ENCODE results near the gene UBE2L5. TPM values are rescaled to one million over a fixed set of nuclear protein-coding genes. Genes with fewer than 3 reads are reported as not detected.

The UBE2L5 gene
- not detected in 2 replicates for total RNA-seq (2014; rRNA removed)
- 0.84 TPM for polyA plus RNA-seq (2012)

DNA sequence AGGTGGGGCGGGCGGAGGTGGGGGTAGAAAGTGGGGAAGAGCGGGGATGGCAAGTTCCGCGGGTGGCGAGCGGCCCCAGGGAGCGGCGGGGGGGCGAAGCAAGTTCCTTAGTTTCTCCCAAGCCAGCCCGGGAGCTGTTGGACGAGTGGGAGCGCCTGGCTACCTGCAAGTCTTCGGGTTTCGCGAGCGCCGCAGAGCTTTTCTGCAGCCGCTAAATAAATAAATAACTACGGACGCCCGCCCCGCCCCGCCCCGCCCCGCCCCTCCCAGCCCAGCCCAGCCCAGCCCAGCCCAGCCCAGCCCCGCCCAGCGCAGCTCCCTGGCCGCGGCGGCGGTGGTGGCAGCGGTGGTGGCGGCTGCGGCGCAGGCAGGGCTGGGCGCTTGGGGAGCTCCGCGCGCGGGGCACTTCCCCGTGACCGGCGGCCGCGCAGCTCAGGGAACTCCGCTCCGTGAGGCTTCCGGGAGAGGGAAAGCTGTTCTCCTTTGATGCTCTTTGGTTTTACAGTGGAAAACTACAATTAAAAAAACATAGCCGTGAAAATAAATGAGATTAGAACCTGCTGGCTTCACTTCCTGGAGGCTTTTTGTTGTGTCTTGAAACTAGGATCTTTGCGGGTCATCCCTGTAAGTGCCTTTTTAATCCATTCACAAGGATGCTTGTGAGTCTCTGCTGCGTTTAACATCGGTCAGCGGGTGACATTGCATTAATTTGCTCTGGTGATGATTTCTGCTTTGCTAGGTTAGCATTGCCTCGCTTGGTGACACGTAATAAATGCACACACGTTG, at the start of gene UBE2L5:
Gene UBE2L5 (plus strand): TSS at position 440 of the 786 bp plus-strand sequence. CDS start 5,498 bp downstream, outside the sequence.
- DNase-seq (ENCODE audit: low read depth): peak; percentile 50

DNA sequence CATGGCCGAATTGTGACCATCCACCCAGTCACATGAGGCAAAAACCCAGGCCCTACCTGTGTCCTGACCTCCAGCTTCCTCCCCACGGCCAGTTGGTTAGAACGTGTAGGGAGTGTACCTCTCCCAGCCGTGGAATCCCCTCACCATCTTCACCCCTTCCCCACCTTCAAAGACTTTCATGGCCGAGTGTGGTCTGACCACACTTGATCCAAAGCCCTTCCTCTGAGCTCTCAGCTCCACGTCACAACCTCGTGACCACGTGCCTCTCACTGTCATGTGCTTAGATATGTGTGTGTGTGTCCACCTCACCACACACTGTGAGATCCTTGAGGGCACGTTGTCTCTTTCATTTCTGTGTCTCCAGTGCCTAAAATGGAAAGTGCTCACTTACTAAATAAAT, 48.6 kb upstream of the UBE2L5 start:
- DNase-seq (ENCODE audit: low read depth): no peak

DNA sequence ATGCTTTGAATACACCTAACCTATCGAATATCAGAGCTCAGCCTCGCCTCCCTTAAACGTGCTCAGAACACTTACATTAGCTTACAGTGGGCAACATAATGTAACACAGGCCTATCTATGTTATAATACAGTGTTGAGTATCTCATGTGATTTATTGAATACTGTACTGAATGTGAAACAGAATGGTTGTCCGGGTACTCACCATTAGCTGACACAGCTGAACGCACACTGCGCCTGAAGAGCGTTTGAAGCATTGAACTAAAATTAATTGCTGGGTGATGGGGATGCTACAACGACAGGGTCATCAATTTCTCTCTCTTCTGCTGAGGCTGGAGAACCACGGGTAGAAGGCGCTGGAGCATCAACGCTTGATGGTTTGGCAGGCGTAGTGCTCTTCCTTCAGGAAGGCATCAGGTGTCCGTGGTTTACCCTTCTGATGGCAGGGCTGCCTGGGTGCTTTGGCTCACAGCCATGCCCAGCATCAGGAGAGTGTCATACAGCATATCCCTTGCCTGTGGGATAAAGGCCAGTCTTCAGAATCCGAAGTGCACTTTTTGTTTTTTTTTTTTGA, 46.9 kb upstream of the UBE2L5 start:
- DNase-seq (ENCODE audit: low read depth): no peak

DNA sequence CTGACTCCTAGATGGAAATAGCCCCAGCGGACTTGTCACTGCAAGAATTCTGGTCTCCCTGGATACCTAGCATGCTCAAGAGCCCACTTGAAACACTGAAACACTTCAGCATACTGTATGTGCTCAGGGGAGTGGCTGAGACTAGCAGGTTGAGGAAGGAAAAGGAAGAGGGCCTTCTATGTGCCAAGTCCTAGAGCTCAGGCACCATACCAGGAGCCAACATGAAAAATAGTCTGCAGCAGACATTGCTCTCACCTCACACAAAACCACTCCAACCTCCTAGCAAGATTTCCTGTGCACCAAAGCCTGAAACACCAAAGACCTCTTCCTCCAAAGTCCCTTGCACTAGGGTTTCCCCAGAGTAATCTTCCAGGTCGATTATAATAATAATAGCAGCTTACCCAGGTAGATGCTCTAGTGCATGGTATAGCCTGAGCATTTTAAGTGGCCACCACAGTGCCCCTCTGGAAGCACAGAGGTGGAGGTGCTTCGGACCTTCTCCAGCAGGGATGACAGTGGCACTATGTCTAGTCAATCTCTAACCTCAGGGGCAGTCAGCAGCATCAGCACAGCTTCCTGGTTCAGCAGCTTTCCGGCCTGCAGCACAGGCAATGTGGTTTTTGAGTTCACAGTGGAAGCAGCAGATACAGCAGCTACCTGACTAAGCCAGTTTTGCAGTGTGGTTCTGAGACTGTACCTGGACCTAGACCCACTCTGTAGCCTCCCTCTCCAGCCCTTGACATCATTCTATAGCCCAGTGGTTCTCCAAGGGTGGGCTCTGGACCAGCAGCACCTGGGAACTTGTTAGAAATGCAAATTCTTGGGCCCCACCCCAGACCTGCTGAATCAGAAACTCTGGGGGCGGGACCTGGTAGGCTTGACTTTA, 45.6 kb upstream of the UBE2L5 start:
- DNase-seq (ENCODE audit: low read depth): no peak

DNA sequence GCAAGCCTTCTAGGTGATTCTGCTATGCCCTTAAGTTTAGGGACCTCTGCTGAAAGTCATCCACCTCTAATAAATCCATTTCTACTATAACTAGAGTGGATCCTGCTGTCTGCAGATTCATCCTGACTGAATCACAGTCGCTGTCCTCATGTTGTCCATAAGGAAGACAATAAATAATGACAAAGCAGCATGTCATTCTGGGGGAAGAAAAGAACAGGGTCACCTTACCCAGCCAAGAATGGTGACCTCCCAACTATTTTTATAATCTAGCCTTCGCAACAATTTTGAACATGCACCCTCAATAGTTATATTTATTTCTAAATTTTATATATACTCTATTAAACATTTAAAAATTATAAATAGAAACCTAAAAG, 45.0 kb upstream of the UBE2L5 start:
- no peak for DNase-seq (ENCODE audit: low read depth)

DNA sequence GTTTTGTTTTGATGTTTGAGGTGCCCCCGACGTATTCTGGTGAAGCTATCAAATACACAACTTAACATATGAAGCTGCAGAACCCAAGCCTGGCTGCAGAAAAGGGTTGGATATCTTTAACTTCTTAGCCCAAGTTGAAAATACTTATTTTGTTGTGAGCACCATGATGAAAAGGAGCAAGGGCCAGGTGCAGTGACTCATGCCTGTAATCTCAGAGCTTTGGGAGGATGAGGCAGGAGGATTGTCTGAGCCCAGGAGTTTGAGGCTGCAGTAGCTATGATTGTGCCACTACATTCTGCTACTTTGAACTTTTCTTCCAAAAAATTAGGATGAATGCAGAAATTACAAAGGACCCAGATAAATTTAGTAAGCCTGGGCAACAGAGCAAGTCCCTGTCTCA, 44.1 kb upstream of the UBE2L5 start:
- DNase-seq (ENCODE audit: low read depth): no peak

DNA sequence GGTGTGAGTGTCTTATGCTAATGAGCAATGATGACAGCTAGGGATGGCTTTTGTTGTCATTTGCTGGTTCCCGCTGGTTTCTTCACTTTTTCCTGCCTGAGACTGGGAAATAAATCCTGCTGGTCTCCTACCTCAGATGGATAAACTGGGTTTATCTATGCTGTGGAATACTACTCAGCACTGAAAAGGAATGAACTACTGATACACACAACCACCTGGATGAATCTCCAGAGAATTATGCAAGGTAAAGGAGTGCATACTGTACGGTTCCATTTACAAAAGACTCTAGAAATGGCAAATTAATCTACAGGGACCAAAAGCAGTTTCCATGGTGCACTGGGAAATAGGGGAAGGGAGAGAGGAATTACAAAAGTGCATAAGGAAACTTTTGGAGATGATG, 41.2 kb upstream of the UBE2L5 start:
- DNase-seq (ENCODE audit: low read depth): no peak

DNA sequence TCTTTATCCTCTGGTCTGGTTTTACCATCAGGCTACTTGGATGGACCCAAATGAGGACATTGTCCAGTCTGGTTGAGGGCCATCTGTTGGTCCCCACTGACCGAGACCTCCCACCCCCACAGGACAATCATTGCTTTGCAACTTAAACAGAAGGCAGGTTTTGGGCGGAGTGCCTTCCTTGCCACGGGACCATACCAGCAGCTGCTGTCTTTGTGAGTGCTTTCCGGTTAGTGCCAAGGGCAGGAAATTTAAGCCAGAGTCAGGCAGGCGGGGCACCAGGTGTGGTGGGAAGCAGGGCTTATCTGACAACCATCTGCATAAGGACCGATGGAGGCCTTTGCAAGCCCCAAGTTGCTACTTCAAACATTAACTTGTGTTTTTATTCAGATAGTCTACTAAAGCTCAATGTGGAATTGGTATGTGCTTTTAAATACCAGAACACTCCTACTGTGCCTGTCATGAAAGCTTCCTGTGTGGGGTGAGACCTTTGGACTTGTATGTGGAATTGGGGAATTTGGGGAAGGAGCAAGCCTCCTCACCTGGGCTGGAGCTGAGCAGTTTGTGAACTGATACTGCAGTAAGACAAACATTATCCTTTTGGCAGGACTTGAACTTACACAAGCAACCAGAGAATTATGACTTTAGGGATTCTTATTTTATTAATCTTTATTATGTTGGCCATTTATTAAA, 39.3 kb upstream of the UBE2L5 start:
- no peak for DNase-seq (ENCODE audit: low read depth)

DNA sequence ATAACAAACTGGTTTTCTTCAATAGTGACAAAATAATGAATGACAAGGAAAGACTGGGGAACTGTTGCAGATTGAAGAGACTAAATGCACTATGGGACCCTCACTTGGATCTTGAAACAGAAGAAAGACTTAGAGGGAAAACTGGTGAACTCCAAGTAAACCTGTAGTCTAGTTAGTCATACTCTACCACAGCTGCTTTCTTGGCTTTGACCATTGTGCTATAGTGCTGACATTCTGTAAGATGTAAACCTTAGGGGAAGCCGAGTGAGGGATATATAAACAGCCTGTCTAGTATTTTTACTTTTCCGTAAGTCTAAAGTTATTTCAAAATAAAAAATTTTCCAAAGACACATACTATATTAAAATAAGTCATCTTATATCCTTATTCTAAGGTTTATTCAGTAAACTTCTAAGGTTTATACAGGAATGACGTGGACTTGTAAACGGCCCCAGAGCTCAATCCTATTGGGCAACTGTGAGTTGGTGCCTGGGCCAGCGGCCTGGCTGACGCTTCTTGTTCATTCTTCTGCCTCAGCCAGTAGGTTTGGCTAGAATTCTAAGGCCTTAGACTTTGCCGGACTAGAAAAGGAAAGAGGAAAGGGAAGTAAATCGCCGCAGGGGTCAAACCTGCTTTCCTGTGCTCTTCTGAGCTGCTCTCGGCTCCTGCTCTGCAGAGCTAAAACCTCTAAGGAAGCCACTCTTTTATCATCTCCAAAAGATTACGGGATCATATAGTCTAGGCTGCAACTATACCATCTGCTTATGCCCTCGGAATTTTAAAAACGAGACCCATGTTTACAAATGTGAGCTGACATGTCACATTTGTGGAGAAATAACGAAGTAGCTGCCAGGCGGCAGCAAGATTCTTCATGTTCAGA, 33.6 kb upstream of the UBE2L5 start:
- DNase-seq (ENCODE audit: low read depth): no peak

DNA sequence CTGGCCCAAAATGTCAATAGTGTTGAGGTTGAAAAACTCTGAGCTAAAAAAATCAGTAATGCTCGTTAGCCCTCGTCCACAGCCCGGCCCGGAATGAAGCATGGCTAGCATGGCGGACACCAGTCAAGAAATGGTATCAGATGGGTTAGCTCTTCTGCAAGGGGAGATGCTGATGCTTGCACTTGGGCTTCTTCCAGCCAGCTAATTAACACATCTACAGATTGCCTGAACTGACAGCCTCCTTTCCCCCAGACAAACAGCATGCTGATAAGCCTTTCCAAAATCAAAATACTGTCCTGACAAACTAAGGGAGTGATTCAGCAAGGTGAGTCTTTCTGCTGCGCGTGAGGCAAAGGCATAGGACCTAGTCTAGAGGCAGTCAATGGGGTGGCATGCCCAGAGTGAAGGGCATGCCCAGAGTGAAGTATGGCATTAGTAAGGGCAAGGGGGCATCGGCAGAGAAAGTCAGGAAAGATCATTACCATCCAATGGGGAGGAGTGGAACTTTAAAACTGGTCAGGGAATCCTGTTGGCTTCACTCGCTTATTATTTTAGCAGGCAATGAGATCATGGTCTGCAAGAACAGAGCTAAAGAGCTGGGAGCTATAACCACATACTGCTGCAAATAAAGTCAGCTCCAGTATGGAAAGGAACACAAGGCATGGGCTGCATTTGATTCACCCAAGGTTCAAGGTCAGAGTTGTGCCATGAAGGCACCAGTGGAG, 30.2 kb upstream of the UBE2L5 start:
- DNase-seq (ENCODE audit: low read depth): no peak

DNA sequence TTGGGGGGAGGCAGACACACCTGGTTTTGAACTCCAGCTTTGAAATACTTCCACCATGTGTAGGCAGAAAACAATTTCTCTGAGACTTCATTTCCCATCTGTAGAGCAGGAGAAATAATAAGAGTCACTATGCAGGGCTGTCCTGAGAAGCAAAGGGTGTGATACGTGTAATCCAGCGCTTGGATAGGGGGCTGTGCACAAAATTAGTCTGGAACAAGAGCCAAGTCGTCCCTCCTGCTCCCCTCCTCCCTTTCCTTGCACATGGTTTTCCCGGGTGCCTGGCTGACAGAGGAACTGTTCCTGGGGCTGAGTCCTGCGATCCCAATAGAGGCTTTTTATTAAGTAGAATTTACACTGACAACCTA, 29.6 kb upstream of the UBE2L5 start:
- no peak for DNase-seq (ENCODE audit: low read depth)

DNA sequence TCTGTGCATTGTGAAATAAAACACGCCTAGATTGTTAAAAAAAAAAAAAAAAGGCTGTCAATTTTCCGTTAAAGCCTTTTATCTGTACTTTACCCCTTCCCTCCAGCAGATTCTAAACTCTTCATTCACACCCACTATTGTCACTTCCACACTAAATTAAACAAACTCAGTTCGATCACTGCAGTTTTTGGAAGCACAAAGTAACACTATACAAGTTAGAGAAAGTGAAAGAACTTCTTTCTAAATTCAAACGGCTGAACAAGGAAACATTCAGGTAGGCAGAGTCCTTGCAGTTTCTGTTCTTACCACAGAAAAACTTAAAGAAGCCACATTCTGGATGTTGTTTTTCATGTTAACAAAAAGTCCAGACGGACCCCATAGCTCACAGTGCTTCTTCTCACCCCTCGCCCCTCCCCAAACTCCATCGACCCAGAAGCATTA, 27.5 kb upstream of the UBE2L5 start:
- no peak for DNase-seq (ENCODE audit: low read depth)

DNA sequence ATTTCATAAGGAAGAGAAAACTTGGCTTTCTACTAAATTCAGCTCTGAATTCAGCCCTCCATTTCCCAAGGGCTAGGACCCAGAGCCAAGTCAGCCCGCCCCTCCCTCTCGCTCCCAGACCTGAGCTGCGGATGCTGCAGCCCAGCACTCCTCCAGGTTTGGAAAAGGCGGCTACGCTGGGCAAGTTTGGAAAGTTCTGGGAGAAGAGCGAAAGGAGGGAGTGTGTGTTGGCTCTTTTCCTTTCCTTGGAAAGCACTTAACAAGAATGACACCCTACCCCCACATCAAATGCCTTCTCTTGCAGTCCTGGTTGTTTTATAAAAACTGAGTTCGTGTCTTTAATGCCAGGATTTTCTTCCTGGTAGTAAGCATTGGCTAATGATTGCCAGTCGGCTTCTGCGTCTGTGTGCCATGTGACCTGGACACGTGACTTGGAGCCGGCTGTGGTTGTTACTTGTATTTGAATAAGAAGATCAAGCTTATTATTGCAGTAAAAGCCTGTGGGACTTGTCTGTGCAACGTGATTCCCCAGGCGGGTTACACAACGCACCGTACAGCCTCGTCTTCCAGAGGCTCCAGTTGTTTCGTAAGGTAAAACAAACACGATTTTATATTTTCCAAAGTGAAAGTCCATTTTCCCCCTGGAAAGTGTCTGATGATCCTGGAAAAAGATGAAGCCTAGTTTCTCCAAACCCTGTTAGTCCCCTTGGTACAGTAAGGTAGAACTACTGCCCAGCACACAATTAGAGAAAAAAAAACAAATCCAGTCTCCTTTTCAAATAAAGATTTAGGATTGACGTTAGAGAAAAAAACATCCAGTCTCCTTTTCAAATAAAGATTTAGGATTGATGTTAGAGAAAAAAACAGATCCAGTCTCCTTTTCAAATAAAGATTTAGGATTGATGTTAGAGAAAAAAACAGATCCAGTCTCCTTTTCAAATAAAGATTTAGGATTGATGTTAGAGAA, 26.8 kb upstream of the UBE2L5 start:
- DNase-seq (ENCODE audit: low read depth): peak; percentile 86

DNA sequence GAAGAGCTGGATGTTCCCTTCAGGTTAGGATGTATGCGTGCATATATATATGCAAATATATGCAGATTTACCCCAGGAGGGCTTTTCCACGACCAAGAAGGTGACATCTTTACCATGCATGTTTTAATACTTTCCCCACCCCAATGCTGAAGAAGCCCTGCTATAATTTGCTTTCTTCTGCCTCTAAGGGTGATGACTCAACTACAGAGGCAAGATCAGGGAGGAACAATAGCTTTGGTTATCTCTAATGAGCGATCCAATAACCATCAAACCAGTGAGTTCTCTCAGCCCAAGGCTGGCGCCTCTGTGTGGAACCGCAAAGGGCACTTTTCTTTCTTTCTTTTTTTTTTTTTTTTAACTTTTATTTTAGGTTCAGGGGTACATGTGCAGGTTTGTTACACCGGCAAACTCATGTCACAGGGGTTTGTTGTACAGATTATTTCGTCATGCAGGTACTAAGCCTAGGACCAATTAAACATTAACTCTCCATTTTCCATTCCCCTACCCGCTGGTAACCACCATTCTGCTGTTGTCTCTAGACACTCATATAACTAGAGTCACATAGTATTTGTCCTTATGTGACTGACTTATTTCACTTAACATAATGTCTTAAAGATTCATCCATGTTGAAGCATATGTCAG, 25.7 kb upstream of the UBE2L5 start:
- DNase-seq (ENCODE audit: low read depth): no peak

DNA sequence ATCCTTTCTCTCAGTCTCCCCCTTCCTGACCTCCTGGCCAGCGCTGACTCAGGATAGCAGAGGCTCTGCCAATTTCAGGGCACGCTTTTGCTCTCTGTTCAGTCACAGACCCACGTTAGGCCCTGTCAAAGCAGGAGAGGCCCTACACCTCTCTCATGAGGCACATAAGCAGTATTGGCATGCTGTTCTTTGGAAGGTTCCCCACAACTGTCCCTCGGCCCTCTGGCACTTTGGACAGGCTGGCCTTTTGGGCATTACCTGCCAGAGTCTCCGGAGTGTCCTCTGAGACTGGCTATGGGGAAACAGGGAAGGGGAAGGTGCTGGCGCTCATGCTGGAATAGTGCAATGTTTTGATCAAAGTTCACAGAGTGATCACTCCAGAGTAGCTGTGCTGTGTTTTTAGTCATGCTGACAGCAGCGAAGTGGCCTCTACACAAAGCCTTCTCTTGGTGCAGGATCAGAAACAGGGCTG, 23.7 kb upstream of the UBE2L5 start:
- no peak for DNase-seq (ENCODE audit: low read depth)

DNA sequence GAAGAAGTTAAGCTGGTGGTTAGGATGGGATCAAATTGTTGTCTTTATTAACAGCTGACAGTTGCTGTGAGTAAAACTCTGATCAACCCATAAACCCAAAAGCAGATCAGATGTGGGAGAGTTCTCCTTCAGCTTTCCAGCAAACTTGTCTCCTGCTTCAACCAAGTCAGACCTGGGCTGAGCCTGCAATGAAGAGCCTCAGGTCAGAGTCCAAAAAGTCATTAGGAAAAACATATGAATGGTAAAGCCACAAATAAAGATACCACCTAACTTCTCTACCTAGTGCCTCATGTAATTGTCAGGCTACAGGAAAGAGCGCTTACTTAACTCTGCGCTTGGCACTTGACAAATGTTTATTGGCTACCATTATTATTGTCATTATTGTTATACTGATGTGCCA, 21.9 kb upstream of the UBE2L5 start:
- DNase-seq (ENCODE audit: low read depth): no peak

DNA sequence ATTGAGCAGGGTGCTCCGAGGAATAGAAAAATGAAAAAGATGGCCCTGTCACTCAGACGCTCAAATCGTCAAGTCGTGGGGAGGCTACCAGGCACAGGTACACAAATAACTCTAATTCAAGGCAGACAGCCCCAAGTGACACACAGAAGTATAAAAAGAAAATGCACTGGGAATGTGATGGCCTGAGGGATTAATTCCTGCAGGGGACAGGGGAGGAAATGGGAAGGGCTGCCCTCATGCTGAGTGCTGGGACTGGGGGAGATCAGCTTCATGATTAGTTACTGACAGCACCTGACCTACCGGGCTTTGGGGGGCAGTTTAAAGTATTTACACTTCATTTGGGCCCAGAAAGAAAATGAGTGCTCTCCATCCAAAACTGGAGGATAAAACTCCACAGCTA, 20.9 kb upstream of the UBE2L5 start:
- no peak for DNase-seq (ENCODE audit: low read depth)

DNA sequence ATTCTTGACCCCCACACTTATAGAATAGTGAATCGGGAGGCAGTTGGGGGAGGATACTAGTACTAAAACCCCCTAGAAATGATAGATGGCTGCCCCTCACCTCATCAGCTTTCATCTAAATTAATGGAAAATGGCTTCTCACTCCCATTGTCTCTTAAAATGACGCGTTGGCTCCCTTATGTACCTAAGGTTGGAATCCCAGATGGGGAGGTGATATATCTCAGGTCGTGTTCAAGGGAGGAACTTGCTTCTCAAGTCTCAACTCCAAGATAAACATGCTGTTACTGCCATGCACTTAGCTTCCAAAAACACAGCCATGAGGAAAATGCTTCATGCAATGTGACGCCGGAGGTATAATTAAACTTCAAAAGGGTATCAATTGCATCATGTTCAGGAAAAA, 18.8 kb upstream of the UBE2L5 start:
- DNase-seq (ENCODE audit: low read depth): no peak
